ENCODE results near the gene MRPS9. TPM values are rescaled to one million over a fixed set of nuclear protein-coding genes. Genes with fewer than 3 reads are reported as not detected.
A peak's percentile ranks its signal among the peaks of the same experiment; 100 is the strongest.

MRPS9 gene
- total and polyA plus RNA-seq, 9 of the 15 experiments (the other 6 are each of a cell fraction or from before 2014, with no cell fraction given): 46.2 to 143 (median 65.6) TPM

GRCh38 chr2:105055613-105056012 lies 17.7 kb downstream of the MRPS9 start (continued):
- peak; percentile 62 for TF ChIP-seq NFE2 (IDR thresholded peaks at IDR 0.05; ENCODE audit: low read depth)

- H3K9me1 ChIP-seq (ENCODE audit: control insufficient read depth, insufficient read depth, low read length): no peaks in the 10 kb centered on the region
- H3K27ac ChIP-seq (ENCODE audit: extremely low read depth, low read depth, low read length): peak overlapping the region; percentile 3; the same call in 1 of the 3 replicates
- H3K9ac ChIP-seq (ENCODE audit: insufficient read depth in 1 of 2, low read depth in 2 of 2, low read length in 2 of 2): no peak overlapping the region
- ATAC-seq: peak; percentile 64
- H3K36me3 ChIP-seq (ENCODE audit: control insufficient read depth, insufficient read depth, low read length): peaks cover 14% of the 10 kb centered on the region
- ChIA-PET CTCF (ENCODE audit: low intra/inter-chr PET ratio) (no interaction called here), POLR2A (interaction anchor here (1.4 kb wide), 1 partner anchor 15 kb away, joined by 4 read pairs; no protein-coding TSS in a partner anchor)
- H3K4me3 ChIP-seq: no peak overlapping the region
- H3K79me2 ChIP-seq (ENCODE audit: control insufficient read depth, insufficient read depth, low read length): peaks cover 54% of the 10 kb centered on the region
- no TSS peak for BruUV-seq (replicated peaks)
- WGBS (ENCODE audit: insufficient coverage, low coverage, missing lambda C conversion rate): 84% methylated on average over 3 of the region's 3 CpGs
- TF ChIP-seq ATF6 (CRISPR knock-in tag; IDR thresholded peaks at IDR 0.05): no peak
- TF ChIP-seq NR2C1 (IDR thresholded peaks at IDR 0.05): no peak
- TF ChIP-seq NR2C1 (tag; IDR thresholded peaks at IDR 0.05): no peak
- TF ChIP-seq PBX2 (CRISPR knock-in tag; IDR thresholded peaks at IDR 0.05; ENCODE audit: low read depth): no peak
- TF ChIP-seq PBX2 (tag; conservative IDR thresholded peaks at IDR 0.05; ENCODE audit: low read depth): no peak
- TF ChIP-seq CHD1 (IDR thresholded peaks at IDR 0.05; ENCODE audit: low read length): no peak
- TF ChIP-seq XRCC5 (IDR thresholded peaks at IDR 0.05; ENCODE audit: low read depth, low read length): no peak
- TF ChIP-seq COPS2 (conservative IDR thresholded peaks at IDR 0.05): no peak
- no peak for DNase-seq (ENCODE audit: extremely low read depth in 1 of 4, low spot score in 3 of 4)
- in situ Hi-C loops (cut with MboI): no loop called here
- no peaks in the 10 kb centered on the region for H4K20me1 ChIP-seq (replicated peaks; ENCODE audit: control insufficient read depth, insufficient read depth, low read length)
- H3K27me3 ChIP-seq (ENCODE audit: control insufficient read depth in 2 of 2, insufficient read depth in 2 of 2, low read length in 2 of 2): no peaks in the 10 kb centered on the region
- H3K9me3 ChIP-seq (replicated peaks; ENCODE audit: control insufficient read depth, insufficient read depth, low read depth, low read length): peaks cover 5% of the 10 kb centered on the region; the same call in 1 of the 2 replicates
- peak; percentile 11 for FAIRE-seq
- H3K4me1 ChIP-seq (replicated peaks in 1 of 2; ENCODE audit: control insufficient read depth in 2 of 2, insufficient read depth in 2 of 2, low read length in 2 of 2): peaks cover 0 to 6% of the 10 kb centered on the region in 2 experiments; a peak in 2 of 5 replicates
- H2AFZ ChIP-seq (ENCODE audit: low read depth, low read length): no peak overlapping the region
- no peak overlapping the region for H3K4me2 ChIP-seq (ENCODE audit: insufficient read depth, low read length)
- intact Hi-C loops (cut with micrococcal nuclease): no loop called here
These were observed 18.4 kb downstream of the MRPS9 start for GRCh38 chr2:105056245-105056644.

All from K562 (cell line).